Ishikawa (cell line): Measurements from ENCODE around the gene UBE2O.

ENCODE experiments used
- EP300 ChIP-seq: IDR thresholded peaks from 2 replicates; pipeline ENCODE4 v1.6.1; 2012; ENCODE audit warnings: borderline replicate concordance
- REST ChIP-seq: IDR thresholded peaks from 2 replicates; pipeline ENCODE4 v1.6.1; 2012; ENCODE audit warnings: low read depth, mild to moderate bottlenecking
- TAF1 ChIP-seq: IDR thresholded peaks from 2 replicates; pipeline ENCODE4 v1.6.1; 2012; ENCODE audit warnings: low read depth, mild to moderate bottlenecking
- TCF12 ChIP-seq: IDR thresholded peaks from 2 replicates; pipeline ENCODE4 v1.6.1; 2012; ENCODE audit warnings: low read depth
- TEAD4 ChIP-seq: IDR thresholded peaks from 2 replicates; pipeline ENCODE4 v1.6.1; 2012

GRCh38 chr17:76478097-76478496, 25.1 kb upstream of the UBE2O start:
- TF ChIP-seq TEAD4: no peak
- TF ChIP-seq TAF1: no peak
- TF ChIP-seq REST: no peak
- no peak for TF ChIP-seq EP300
- TF ChIP-seq TCF12: no peak
